Measurements from ENCODE around the gene AGXT.

- TF ChIP-seq REST (IDR thresholded peaks at IDR 0.05; ENCODE audit: insufficient read depth in 1 of 2, low read depth in 2 of 2, low read length in 2 of 2) (no peak), POLR2AphosphoS5 (IDR thresholded peaks at IDR 0.05; ENCODE audit: low read depth, low read length) (no peak)
Observed at GRCh38 chr2:240881913-240882312, 13.3 kb downstream of the AGXT start.
